Uterus (tissue), 2 donors: ENCODE results near the gene PRKG1.

ENCODE experiments used
- POLR2A ChIP-seq, 2 donors: fragments of 450-650 bp; IDR thresholded peaks; one replicate each; pipeline ENCODE4 v1.6.1; 2016; ENCODE audit warnings: antibody characterized with exemption in 2 of 2, mild to moderate bottlenecking in 1 of 2, moderate library complexity in 1 of 2
- TF ChIP-seq, protein P1 (sequence below), 4 experiments: fragments of 200-600 bp in 2 of 4; fragments of 450-650 bp in 2 of 4; sonication (generic) in 2 of 4; IDR thresholded peaks; one replicate each; pipeline ENCODE4 v1.5.1; 2016 to 2019; ENCODE audit warnings: antibody characterized with exemption in 4 of 4, mild to moderate bottlenecking in 2 of 4, moderate library complexity in 1 of 4

- TF ChIP-seq, protein P1, sequence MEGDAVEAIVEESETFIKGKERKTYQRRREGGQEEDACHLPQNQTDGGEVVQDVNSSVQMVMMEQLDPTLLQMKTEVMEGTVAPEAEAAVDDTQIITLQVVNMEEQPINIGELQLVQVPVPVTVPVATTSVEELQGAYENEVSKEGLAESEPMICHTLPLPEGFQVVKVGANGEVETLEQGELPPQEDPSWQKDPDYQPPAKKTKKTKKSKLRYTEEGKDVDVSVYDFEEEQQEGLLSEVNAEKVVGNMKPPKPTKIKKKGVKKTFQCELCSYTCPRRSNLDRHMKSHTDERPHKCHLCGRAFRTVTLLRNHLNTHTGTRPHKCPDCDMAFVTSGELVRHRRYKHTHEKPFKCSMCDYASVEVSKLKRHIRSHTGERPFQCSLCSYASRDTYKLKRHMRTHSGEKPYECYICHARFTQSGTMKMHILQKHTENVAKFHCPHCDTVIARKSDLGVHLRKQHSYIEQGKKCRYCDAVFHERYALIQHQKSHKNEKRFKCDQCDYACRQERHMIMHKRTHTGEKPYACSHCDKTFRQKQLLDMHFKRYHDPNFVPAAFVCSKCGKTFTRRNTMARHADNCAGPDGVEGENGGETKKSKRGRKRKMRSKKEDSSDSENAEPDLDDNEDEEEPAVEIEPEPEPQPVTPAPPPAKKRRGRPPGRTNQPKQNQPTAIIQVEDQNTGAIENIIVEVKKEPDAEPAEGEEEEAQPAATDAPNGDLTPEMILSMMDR (IDR thresholded peaks at IDR 0.05), result no peak
- TF ChIP-seq POLR2A (IDR thresholded peaks at IDR 0.05), result no peak
Measured at GRCh38 chr10:51821045-51821444, 746.8 kb downstream of the PRKG1 start.
